Stimulated activated CD4-positive, alpha-beta T cell treated with anti-CD3 and anti-CD28 coated beads, Interleukin-1b, Interleukin-23, amount 100 ng/mL, for 4 hours (primary cell): ENCODE data around the gene LRIG3.
"Not testable (repeated sequence)": the region's sequence is repeated elsewhere in the genome, so short reads cannot be mapped to it uniquely, and the experiment has no call there.

Experiments used
- DNase-seq, 2 donors: peaks; one replicate each; pipeline ENCODE4 v3.0.0-alpha.2; 2020; ENCODE audit warnings: low read depth in 2 of 2

LRIG3 gene

DNA sequence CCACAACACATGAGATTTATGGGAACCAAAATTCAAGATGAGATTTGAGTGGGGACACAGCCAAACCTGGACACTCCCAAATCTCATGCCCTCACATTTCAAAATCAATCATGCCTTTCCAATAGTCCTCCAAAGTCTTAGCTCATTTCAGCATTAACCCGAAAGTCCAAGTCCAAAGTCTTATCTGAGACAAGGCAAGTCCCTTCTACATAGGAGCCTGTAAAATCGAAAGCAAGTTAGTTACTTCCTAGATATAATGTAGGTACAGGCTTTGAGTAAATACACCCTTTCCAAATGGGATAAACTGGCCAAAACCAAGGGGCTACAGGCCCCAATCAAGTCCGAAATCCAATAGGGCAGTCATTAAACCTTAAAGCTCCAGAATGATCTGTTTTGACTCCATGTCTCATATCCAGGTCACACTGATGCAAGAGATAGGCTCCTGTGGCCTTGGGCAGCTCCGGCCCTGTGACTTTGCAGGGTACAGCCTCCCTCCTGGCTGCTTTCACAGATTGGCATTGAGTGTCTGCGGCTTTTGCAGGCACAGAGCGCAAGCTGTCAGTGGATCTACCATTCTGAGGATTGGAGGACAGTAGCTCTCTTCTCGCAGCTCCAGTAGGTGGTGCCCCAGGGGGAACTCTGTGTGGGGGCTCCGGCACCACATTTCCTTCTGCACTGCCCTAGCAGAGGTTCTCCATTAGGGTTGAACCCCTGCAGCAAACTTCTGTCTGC, 60.1 kb downstream of the LRIG3 start:
- no peak for DNase-seq

DNA sequence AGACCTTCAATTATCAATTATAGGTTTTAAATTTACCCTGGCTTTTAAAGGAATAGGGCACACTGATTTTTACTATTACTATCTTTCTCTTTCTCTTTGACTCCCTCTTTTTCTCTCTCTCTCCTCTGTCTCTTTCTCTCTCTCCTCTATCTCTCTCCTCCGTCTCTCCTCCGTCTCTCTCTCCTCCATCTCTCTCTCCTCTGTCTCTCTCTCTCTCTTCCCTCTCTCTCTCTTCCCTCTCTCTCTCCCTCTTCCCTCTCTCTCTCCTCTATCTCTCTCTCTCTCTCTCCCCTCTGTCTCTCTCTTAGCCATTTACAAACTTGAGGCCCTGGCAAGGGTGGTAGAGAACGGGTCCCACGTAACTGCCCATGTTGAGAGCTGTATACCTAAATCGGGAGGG, 62.3 kb downstream of the LRIG3 start:
- DNase-seq: no peak

DNA sequence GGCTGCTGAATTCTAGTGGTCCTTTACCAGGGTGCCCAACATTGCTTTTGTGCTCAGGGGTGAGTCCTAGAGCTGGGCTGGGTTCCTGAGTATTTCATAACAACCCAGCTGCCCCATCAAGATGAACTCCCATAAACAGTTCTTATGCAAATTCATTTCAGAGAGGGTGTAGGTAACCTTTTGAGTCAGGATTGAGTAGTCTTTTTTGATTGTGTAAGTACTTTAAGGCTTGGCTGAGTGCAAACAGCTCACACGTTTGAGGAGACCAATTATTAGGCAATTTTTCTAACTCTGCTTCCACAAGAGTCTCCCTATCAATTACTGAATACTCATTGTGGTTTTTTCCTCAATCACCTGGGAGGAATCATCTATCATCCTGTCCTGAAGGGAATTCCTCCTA, 63.1 kb downstream of the LRIG3 start:
- DNase-seq: not testable (repeated sequence)

DNA sequence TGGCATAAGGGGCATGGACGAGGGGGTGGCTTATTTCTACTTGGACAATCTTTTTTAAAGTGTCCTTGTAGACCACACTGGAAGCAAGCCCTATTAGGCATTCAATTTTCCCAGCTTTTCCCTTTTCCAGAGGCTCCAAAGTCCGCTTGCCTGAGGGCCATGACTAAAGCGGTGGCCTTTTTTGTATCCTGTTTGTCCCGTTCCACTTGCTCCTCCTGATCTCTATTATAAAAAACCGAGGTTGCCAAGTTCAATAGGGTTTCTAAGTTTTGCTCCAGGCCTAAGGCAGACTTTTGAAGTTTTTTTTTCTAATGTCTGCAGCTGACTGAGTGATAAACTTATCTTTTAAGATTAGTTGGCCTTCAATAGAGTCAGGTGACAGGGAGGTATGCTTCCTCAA, 64.7 kb downstream of the LRIG3 start:
- not testable (repeated sequence) for DNase-seq

DNA sequence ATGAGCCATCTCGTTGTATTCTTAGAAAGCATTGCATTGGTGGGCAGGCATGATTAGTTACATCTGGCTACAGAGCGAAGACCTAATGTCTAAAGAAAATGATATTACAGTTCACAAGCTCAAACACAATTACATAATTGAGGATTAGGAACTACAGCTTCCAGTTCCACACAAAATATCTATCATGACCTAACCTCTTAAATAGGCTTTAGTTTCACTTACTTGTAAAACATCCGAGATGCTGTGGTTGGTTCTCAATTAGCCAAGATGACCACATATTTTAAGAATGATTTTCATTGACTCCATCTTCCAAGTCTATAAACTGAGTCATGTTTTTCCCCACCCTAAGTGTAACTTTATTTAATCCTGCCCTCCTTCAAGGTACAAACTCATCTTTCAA, 69.5 kb downstream of the LRIG3 start:
- no peak for DNase-seq

DNA sequence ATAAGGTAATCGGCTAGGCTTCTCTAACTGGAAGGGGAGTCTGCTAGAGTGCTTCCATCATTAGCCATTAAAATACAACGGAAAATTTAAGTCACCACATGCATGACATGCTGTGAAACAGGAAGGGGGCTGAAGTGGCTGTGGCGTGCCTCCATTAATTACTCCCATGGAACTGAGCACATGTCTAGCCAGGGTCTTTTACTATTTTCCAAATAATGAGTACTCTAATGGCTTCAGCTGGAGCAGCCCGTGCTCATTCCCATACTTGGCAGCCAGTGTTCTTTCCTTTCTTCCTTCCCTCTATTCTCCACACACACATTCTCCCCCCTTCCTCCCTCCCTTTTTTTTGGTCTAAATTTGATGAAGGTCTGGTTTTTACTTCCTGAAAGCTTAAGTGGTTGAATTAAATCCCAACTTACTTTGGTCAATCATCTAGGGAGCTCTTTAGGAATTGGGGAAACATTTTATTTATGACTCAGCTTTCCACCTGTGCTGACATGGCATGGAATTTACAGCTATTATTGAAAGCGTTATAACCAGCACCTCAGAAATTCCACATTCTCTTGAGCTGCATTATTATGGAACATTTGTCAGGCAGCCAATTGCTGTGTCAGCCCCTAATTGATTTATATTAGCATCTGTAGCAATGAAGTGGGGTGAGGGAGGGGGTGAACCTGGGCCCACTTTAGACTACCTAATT, 72.3 kb downstream of the LRIG3 start:
- no peak for DNase-seq

DNA sequence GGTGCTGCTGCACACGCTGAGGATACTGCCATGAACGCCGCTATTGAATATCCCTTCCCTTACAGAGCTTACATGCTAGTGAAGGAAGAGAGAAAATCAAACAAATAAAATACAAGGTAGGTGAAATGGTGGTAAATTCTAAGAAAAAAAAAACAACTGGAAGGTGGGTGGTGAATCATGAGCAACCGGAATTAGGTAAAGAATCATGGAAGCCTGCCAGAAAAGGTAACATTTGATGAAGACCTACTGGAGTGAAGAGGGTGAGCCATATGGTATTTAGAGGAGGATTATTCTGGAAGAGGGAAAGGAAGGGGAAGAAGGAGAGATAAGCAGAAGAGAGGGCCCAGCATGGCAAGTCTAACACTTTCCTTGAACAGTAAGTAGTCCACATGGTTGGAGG, 76.1 kb downstream of the LRIG3 start:
- no peak for DNase-seq

DNA sequence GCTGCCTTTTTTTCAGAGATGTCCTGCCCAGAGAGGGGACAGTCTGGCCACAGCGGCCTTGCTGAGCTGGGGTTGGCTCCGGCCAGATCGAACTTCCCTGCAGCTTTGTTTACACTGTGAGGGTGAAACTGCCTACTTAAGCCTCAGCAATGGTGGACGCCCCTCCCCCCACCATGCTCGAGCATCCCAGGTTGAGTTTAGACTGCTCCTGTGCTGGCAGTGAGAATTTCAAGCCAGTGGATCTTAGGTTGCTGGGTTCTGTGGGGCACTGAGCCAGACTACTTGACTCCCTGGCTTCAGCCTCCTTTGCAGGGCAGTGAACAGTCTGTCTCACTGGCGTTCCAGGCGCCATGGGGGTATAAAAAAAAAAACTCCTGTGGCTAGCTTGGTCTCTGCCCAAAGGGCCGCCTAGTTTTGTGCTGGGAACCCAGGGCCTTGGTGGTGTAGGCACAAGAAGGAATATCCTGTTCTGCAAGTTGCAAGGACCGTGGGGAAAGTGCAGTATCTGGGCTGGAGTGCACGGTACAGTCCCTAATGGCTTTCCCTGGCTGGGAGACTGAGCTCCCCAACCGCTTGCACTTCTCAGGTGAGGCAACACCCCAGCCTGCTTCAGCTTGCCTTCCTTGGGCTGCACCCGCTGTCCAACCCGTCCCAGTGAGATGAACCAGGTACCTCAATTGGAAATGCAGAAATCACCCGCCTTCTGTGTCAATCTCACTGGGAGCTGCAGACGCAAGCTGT, 79.1 kb downstream of the LRIG3 start:
- no peak for DNase-seq

DNA sequence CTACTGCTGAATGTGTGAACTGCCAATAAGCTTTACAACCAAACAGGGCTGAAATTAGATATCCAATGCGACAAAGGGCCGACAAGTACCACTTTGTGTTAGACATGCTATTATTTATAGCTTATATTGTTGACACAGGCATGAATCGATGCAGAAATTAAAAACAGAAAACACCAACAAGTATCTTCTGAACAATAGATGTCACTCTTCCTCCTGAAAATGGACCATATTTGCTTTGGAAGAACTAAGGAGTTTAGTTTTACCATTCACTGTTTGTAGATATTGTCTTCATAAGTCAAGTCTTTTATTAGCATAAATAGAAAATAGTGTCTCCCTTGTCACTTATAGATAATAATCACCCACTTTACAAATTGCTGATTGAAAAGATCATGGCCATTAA, 86.5 kb downstream of the LRIG3 start:
- no peak for DNase-seq

DNA sequence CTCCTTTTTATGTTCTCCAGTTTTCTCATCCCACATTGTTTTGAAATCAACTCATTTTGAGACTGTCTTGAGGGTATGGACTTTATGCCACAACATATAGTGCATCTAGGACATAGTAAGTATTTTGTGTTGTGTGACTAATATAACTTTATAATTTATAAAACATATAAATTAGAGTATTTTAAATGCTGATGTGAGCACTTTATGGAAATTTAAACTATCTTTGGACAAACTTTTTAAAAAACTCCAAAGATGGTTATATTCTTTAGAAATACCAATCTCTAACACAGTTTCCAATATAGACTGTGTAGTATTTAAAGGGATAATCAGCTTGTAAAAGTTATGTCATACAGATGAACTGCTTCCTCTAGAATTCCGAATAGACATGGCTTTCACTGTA, 87.4 kb downstream of the LRIG3 start:
- DNase-seq: no peak
